Duodenal mucosa (tissue), 2 donors: ENCODE measurements around the gene MFGE8.

Experiments
- H3K27ac ChIP-seq: one replicate; pipeline ENCODE4 v1.7.0; 2013; ENCODE audit warnings: low read depth, low read length
- H3K27me3 ChIP-seq, 2 donors: one replicate each; pipeline ENCODE4 v1.7.0; 2013; ENCODE audit warnings: low read length in 2 of 2, control low read depth in 1 of 2; ENCODE audit not compliant: insufficient read depth in 2 of 2, control insufficient read depth in 1 of 2
- H3K36me3 ChIP-seq, 2 donors: one replicate each; pipeline ENCODE4 v1.7.0; 2013; ENCODE audit warnings: low read length in 2 of 2, control low read depth in 1 of 2; ENCODE audit not compliant: insufficient read depth in 2 of 2, control insufficient read depth in 1 of 2
- H3K4me1 ChIP-seq, 2 donors: one replicate each; pipeline ENCODE4 v1.7.0; 2013; ENCODE audit warnings: low read length in 2 of 2, control low read depth in 1 of 2; ENCODE audit not compliant: insufficient read depth in 2 of 2, control insufficient read depth in 1 of 2
- H3K4me3 ChIP-seq, 2 donors: one replicate each; pipeline ENCODE4 v1.7.0; 2013; ENCODE audit warnings: low read length in 2 of 2, low read depth in 1 of 2
- H3K9ac ChIP-seq, 2 donors: one replicate each; pipeline ENCODE4 v1.7.0; 2013; ENCODE audit warnings: low read length in 2 of 2, low read depth in 1 of 2
- H3K9me3 ChIP-seq, 2 donors: one replicate each; pipeline ENCODE4 v1.7.0; 2013; ENCODE audit warnings: low read length in 2 of 2, control low read depth in 1 of 2; ENCODE audit not compliant: control insufficient read depth in 1 of 2

The MFGE8 gene

GRCh38 chr15:88888719-88889118 lies 24.5 kb downstream of the MFGE8 start:
- H3K36me3 ChIP-seq: no peaks in the 10 kb centered on the region
- no peak overlapping the region for H3K9ac ChIP-seq
- no peak overlapping the region for H3K4me3 ChIP-seq
- no peaks in the 10 kb centered on the region for H3K27me3 ChIP-seq
- no peak overlapping the region for H3K27ac ChIP-seq
- no peaks in the 10 kb centered on the region for H3K9me3 ChIP-seq
- H3K4me1 ChIP-seq: no peaks in the 10 kb centered on the region

DNA sequence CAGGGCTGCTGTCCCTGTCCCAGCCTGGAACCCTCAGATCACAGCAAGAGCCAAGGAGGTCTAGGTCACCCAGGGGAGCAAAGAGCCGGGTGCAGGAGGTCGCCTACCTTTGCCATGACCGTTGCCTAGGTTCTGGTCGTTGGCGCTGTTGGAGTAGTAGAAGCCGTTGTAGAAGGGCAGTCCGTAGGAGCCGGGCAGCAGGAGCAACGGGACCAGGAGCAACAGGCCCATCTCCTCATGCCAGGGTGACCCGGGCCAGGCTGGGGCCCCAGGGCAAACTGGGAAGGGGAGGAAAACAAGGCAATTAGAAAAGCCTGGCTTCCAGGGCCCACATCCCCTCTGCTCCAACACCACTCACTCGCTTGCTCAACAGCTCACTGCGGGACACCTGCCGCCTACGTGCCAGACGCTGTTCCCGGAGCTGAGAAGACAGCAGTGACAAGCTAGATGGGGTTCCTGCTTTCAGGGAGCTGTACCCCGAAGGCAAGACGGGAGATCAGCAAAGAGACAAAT lies 26.1 kb downstream of the MFGE8 start:
- no peak overlapping the region for H3K4me3 ChIP-seq
- no peak overlapping the region for H3K27ac ChIP-seq
- no peaks in the 10 kb centered on the region for H3K9me3 ChIP-seq
- H3K36me3 ChIP-seq: no peaks in the 10 kb centered on the region
- no peaks in the 10 kb centered on the region for H3K4me1 ChIP-seq
- no peaks in the 10 kb centered on the region for H3K27me3 ChIP-seq
- H3K9ac ChIP-seq: no peak overlapping the region

GRCh38 chr15:88882785-88883184 lies 30.4 kb downstream of the MFGE8 start:
- Histone ChIP-seq H3K4me1 (no peaks in the 10 kb centered on the region), H3K27ac (no peak overlapping the region), H3K4me3 (no peak overlapping the region), H3K9ac (no peak overlapping the region), H3K36me3 (no peaks in the 10 kb centered on the region), H3K27me3 (no peaks in the 10 kb centered on the region), H3K9me3 (no peaks in the 10 kb centered on the region)

GRCh38 chr15:88881775-88882174 lies 31.4 kb downstream of the MFGE8 start:
- Histone ChIP-seq H3K4me1 (no peaks in the 10 kb centered on the region), H3K4me3 (no peak overlapping the region), H3K9me3 (no peaks in the 10 kb centered on the region), H3K36me3 (no peaks in the 10 kb centered on the region), H3K27me3 (no peaks in the 10 kb centered on the region), H3K9ac (no peak overlapping the region), H3K27ac (no peak overlapping the region)

GRCh38 chr15:88880944-88881740 lies 32.0 kb downstream of the MFGE8 start:
- H3K27ac ChIP-seq: no peak overlapping the region
- H3K4me1 ChIP-seq: no peaks in the 10 kb centered on the region
- no peak overlapping the region for H3K4me3 ChIP-seq
- H3K9ac ChIP-seq: no peak overlapping the region
- no peaks in the 10 kb centered on the region for H3K9me3 ChIP-seq
- no peaks in the 10 kb centered on the region for H3K36me3 ChIP-seq
- no peaks in the 10 kb centered on the region for H3K27me3 ChIP-seq

- Histone ChIP-seq H3K27ac (no peak overlapping the region), H3K4me3 (no peak overlapping the region), H3K9me3 (no peaks in the 10 kb centered on the region), H3K36me3 (no peaks in the 10 kb centered on the region), H3K9ac (no peak overlapping the region), H3K4me1 (no peaks in the 10 kb centered on the region), H3K27me3 (no peaks in the 10 kb centered on the region)
Measured at GRCh38 chr15:88878720-88879184, 34.4 kb downstream of the MFGE8 start.

DNA sequence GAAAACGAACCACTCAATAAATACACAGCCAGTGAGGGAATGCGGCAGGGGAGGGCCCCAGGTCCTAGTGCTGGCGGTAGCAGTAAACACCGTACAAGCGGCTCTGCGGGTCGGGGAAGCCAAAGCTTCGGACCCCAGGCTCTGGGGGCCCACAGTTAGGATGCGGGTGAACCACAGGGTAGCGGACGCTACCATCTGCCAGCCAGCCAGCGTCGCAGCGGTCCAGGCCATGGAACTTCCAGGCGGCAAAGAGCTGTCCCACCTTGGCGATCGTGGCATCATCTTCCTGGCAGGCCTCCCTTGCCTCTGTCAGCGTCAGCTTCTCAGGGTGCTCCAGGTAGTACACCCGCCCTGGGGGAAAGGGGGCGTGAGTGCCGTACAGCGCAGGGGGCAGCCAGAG lies 35.3 kb downstream of the MFGE8 start:
- Histone ChIP-seq H3K27me3 (no peaks in the 10 kb centered on the region), H3K9ac (no peak overlapping the region), H3K27ac (no peak overlapping the region), H3K9me3 (no peaks in the 10 kb centered on the region), H3K36me3 (no peaks in the 10 kb centered on the region), H3K4me1 (no peaks in the 10 kb centered on the region), H3K4me3 (no peak overlapping the region)

GRCh38 chr15:88877415-88877814 lies 35.8 kb downstream of the MFGE8 start:
- no peaks in the 10 kb centered on the region for H3K9me3 ChIP-seq
- no peaks in the 10 kb centered on the region for H3K4me1 ChIP-seq
- H3K36me3 ChIP-seq: no peaks in the 10 kb centered on the region
- H3K27ac ChIP-seq: no peak overlapping the region
- H3K9ac ChIP-seq: no peak overlapping the region
- H3K4me3 ChIP-seq: no peak overlapping the region
- H3K27me3 ChIP-seq: peaks cover 0 to under 1% of the 10 kb centered on the region in 2 donors

DNA sequence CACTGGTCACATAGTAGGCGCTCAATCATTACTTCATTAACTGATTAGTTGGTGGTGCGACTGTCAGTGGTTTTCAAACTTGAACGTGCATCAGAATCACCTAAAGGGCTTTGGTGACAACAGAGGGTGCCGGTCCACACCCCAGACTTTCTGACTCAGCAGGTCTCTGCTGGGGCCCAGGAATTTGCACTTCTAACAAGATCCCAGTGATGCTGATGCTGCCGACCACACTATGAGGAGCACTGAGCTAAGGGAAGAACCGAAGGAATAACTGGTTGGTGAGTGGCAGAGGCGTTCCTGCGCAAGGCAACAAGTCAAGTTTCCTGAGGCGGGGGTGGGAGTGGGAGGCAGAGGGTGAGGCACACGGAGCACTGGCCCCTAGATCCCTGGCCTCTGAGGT lies 36.6 kb downstream of the MFGE8 start:
- Histone ChIP-seq H3K9me3 (no peaks in the 10 kb centered on the region), H3K9ac (no peak overlapping the region), H3K4me1 (no peaks in the 10 kb centered on the region), H3K36me3 (no peaks in the 10 kb centered on the region), H3K27ac (no peak overlapping the region), H3K27me3 (peaks cover 0 to 4% of the 10 kb centered on the region in 2 donors), H3K4me3 (no peak overlapping the region)

GRCh38 chr15:88874684-88875083 lies 38.5 kb downstream of the MFGE8 start:
- H3K27ac ChIP-seq: no peak overlapping the region
- peaks cover 0 to 4% of the 10 kb centered on the region in 2 donors for H3K27me3 ChIP-seq
- no peak overlapping the region for H3K4me3 ChIP-seq
- H3K9me3 ChIP-seq: no peaks in the 10 kb centered on the region
- no peaks in the 10 kb centered on the region for H3K4me1 ChIP-seq
- H3K9ac ChIP-seq: no peak overlapping the region
- no peaks in the 10 kb centered on the region for H3K36me3 ChIP-seq
